IPS-18a (cell line): ENCODE measurements around the gene CHRDL1.

Experiments used
- H3K27ac ChIP-seq: one replicate; pipeline ENCODE4 v1.5.1; 2013; ENCODE audit warnings: low read length
- H3K27me3 ChIP-seq: one replicate; pipeline ENCODE4 v1.6.1; 2013; ENCODE audit warnings: mild to moderate bottlenecking, low read length; ENCODE audit not compliant: control insufficient read depth, insufficient read depth
- H3K36me3 ChIP-seq: one replicate; pipeline ENCODE4 v1.6.1; 2013; ENCODE audit warnings: low read depth, low read length; ENCODE audit not compliant: control insufficient read depth
- H3K4me1 ChIP-seq: one replicate; pipeline ENCODE4 v1.6.1; 2013; ENCODE audit warnings: low read depth, low read length; ENCODE audit not compliant: control insufficient read depth
- H3K4me3 ChIP-seq: one replicate; pipeline ENCODE4 v1.5.1; 2013; ENCODE audit warnings: low read length
- H3K9ac ChIP-seq: one replicate; pipeline ENCODE4 v1.6.1; 2013; ENCODE audit warnings: mild to moderate bottlenecking, low read length, moderate library complexity
- H3K9me3 ChIP-seq: one replicate; pipeline ENCODE4 v1.6.1; 2013; ENCODE audit warnings: low read depth, low read length; ENCODE audit not compliant: control insufficient read depth

Gene CHRDL1

DNA sequence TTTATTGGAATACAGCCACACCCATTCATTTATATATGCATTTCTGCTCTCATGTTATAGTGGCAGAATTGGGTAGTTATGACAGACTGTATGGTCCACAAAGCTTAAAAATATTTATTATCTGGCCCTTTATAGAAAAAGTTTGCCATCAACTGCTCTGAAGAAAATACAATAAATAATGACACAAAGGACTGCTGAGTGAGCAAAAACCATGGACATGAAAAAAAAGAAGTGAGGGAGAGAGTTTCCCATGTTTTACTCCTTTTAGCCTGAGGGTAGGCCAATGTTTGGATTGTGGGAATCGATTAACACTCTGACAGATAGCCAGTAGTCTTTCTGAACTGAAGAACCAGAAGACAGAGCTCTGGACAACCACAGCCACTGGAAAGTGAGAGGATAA, 149.2 kb downstream of the CHRDL1 start:
- Histone ChIP-seq H3K27ac (no peak overlapping the region), H3K9me3 (no peaks in the 10 kb centered on the region), H3K4me1 (no peaks in the 10 kb centered on the region), H3K9ac (no peak overlapping the region), H3K4me3 (no peak overlapping the region), H3K36me3 (no peaks in the 10 kb centered on the region), H3K27me3 (no peaks in the 10 kb centered on the region)
